HCT116 (cell line): ENCODE measurements around the gene SYTL2. TPM values are rescaled to one million over a fixed set of nuclear protein-coding genes. Genes with fewer than 3 reads are reported as not detected.
A peak's percentile ranks its signal among the peaks of the same experiment; 100 is the strongest.

Source experiments
- ATAC-seq: fragments of 200-7000 bp; cut with Tn5 transposase; 2 replicates; pipeline ENCODE4 v1.9.1; 2020; ENCODE audit warnings: mild to moderate bottlenecking, moderate library complexity
- BruUV-seq: library from RNA; stranded (reverse); fragments of 400-500 nt; replicated peaks from 2 replicates; lab custom pipeline; 2021; lab: Mats Ljungman, UMichigan
- CTCF ChIA-PET: fragments of 300-600 bp; sonication (Branson Sonifier 250); formaldehyde crosslinking; loops from one replicate; lab custom pipeline; 2021; ENCODE audit warnings: antibody characterized with exemption; lab: Charles Lee
- POLR2A ChIA-PET: fragments of 300-600, 350-600 bp; sonication (Branson Sonifier 250); formaldehyde crosslinking; loops from one replicate; lab custom pipeline; 2021; ENCODE audit warnings: antibody characterized with exemption; lab: Charles Lee
- RAD21 ChIA-PET, 2 experiments: fragments of 300-600 bp; sonication (Branson Sonifier 250); formaldehyde crosslinking; loops; one replicate each; lab custom pipeline; 2023; ENCODE audit warnings: low total read pairs in 2 of 2; ENCODE audit not compliant: uncharacterized antibody in 2 of 2, unreplicated experiment in 2 of 2, low non-redundant PET in 1 of 2; lab: Charles Lee
- DNase-seq: peaks from one replicate; pipeline ENCODE4 v3.0.0-alpha.2; 2010; ENCODE audit warnings: low read depth, low spot score
- H2AFZ ChIP-seq: fragments of 200-600 bp; shearing (Covaris generic), sonication (generic); 2 replicates; pipeline ENCODE4 v1.6.1; 2017; ENCODE audit warnings: low read depth, mixed run types, mixed read lengths, antibody characterized with exemption, low read length; ENCODE audit not compliant: poor library complexity, severe bottlenecking
- H3K27ac ChIP-seq: 2 replicates; pipeline ENCODE4 v1.5.1; 2012; ENCODE audit warnings: low read depth, low read length
- H3K27me3 ChIP-seq: fragments of 200-600 bp; sonication (generic); 2 replicates; pipeline ENCODE4 v1.6.1; 2016; ENCODE audit warnings: mixed run types, low read length, mixed read lengths; ENCODE audit not compliant: insufficient read depth
- H3K36me3 ChIP-seq, 2 experiments: fragments of 200-500 bp in 1 of 2; fragments of 200-600 bp in 1 of 2; sonication (Bioruptor generic) in 1 of 2; sonication (generic) in 1 of 2; 2 replicates each; pipeline versions ENCODE4 v1.5.1 to v1.6.1; 2014 to 2016; ENCODE audit warnings: low read length in 2 of 2, inconsistent platforms in 1 of 2, mixed read lengths in 1 of 2, mixed run types in 1 of 2; ENCODE audit not compliant: insufficient read depth in 2 of 2, control insufficient read depth in 1 of 2
- H3K4me1 ChIP-seq, 2 experiments: fragments of 200-600 bp in 1 of 2; sonication (generic) in 1 of 2; 2 replicates each; pipeline versions ENCODE4 v1.5.1 to v1.6.1; 2012 to 2017; ENCODE audit warnings: low read length in 2 of 2, inconsistent platforms in 1 of 2, mild to moderate bottlenecking in 1 of 2, mixed read lengths in 1 of 2, mixed run types in 1 of 2, moderate library complexity in 1 of 2; ENCODE audit not compliant: insufficient read depth in 2 of 2, control insufficient read depth in 1 of 2
- H3K4me2 ChIP-seq: fragments of 200-600 bp; sonication (generic); 2 replicates; pipeline ENCODE4 v1.6.1; 2017; ENCODE audit warnings: mixed run types, low read length, mixed read lengths
- H3K4me3 ChIP-seq, 2 experiments: fragments of 200-600 bp in 1 of 2; sonication (generic) in 1 of 2; replicated peaks in 1 of 2; 2 replicates each; pipeline ENCODE4 v1.5.1; 2011 to 2016; ENCODE audit warnings: low read length in 2 of 2, control low read depth in 1 of 2, low read depth in 1 of 2, mild to moderate bottlenecking in 1 of 2, mixed read lengths in 1 of 2, mixed run types in 1 of 2
- H3K79me2 ChIP-seq: fragments of 200-600 bp; sonication (generic); 2 replicates; pipeline ENCODE4 v1.6.1; 2017; ENCODE audit warnings: mild to moderate bottlenecking, mixed run types, low read length, moderate library complexity, mixed read lengths; ENCODE audit not compliant: insufficient read depth
- H3K9ac ChIP-seq: fragments of 200-600 bp; sonication (generic); 2 replicates; pipeline ENCODE4 v1.6.1; 2016; ENCODE audit warnings: low read length, mixed read lengths
- H3K9me2 ChIP-seq: fragments of 200-600 bp; sonication (generic), shearing (Covaris generic); 2 replicates; pipeline ENCODE4 v1.6.1; 2017; ENCODE audit warnings: mixed run types, mild to moderate bottlenecking, moderate library complexity; ENCODE audit not compliant: insufficient read depth
- H3K9me3 ChIP-seq, 2 experiments: fragments of 200-500 bp in 1 of 2; fragments of 200-600 bp in 1 of 2; sonication (Bioruptor generic) in 1 of 2; sonication (generic) in 1 of 2; 2 replicates each; pipeline ENCODE4 v1.6.1; 2014 to 2017; ENCODE audit warnings: low read length in 2 of 2, mixed read lengths in 2 of 2, inconsistent platforms in 1 of 2, low read depth in 1 of 2, mild to moderate bottlenecking in 1 of 2, mixed run types in 1 of 2, moderate library complexity in 1 of 2; ENCODE audit not compliant: control insufficient read depth in 1 of 2, insufficient read depth in 1 of 2
- H4K20me1 ChIP-seq: fragments of 200-600 bp; sonication (generic), shearing (Covaris generic); 2 replicates; pipeline ENCODE4 v1.6.1; 2017; ENCODE audit warnings: mixed run types, mild to moderate bottlenecking, moderate library complexity; ENCODE audit not compliant: insufficient read depth
- CBX3 ChIP-seq: IDR thresholded peaks from 2 replicates; pipeline ENCODE4 v1.6.1; 2012; ENCODE audit warnings: low read depth
- EZH2phosphoT487 ChIP-seq: fragments of 200-600 bp; IDR thresholded peaks from 2 replicates; pipeline ENCODE4 v1.6.1; 2018; ENCODE audit warnings: antibody characterized with exemption, borderline replicate concordance
- JUND ChIP-seq: IDR thresholded peaks from 2 replicates; pipeline ENCODE4 v1.6.1; 2012
- RAD21 ChIP-seq: IDR thresholded peaks from 2 replicates; pipeline ENCODE4 v1.6.1; 2012; ENCODE audit warnings: low read depth, mild to moderate bottlenecking
- SRF ChIP-seq: IDR thresholded peaks from 2 replicates; pipeline ENCODE4 v1.6.1; 2012; ENCODE audit warnings: low read depth
- TCF7L2 ChIP-seq: IDR thresholded peaks from 2 replicates; pipeline ENCODE4 v1.7.0; 2011; ENCODE audit warnings: borderline replicate concordance, inconsistent platforms; ENCODE audit not compliant: insufficient read depth, insufficient read length; ENCODE audit errors: extremely low read depth
- ZNF274 ChIP-seq: fragments of 200-500 bp; sonication (Bioruptor generic); IDR thresholded peaks from 2 replicates; pipeline ENCODE4 v1.6.1; 2014; ENCODE audit warnings: mild to moderate bottlenecking, low read depth, low read length, inconsistent platforms
- intact Hi-C: fragments of 100-400 bp; cut with micrococcal nuclease; formaldehyde crosslinking; loops from 2 replicates; pipeline ENCODE4 v1.10.0; 2022
- total RNA-seq: library from RNA; stranded (reverse); gene quantifications from one replicate; pipeline ENCODE4 v1.2.1, GENCODE V29; 2021; ENCODE audit not compliant: unreplicated experiment
- TF ChIP-seq, protein P1 (sequence below): IDR thresholded peaks from 2 replicates; pipeline ENCODE4 v1.6.1; 2012
- TF ChIP-seq, protein P2 (sequence below): IDR thresholded peaks from 2 replicates; pipeline ENCODE4 v1.6.1; 2012
- TF ChIP-seq, protein P3 (sequence below): IDR thresholded peaks from 2 replicates; pipeline ENCODE4 v1.6.1; 2012; ENCODE audit warnings: low read depth
- TF ChIP-seq, protein P4 (sequence below), 3 experiments: fragments of 200-600 bp in 1 of 3; sonication (generic) in 1 of 3; IDR thresholded peaks in 2 of 3; conservative IDR thresholded peaks in 1 of 3; 2 replicates each; pipeline ENCODE4 v1.5.1; 2012 to 2017; ENCODE audit warnings: low read depth in 2 of 3, low read length in 2 of 3, antibody characterized with exemption in 1 of 3, borderline replicate concordance in 1 of 3, control low read depth in 1 of 3, mild to moderate bottlenecking in 1 of 3, mixed read lengths in 1 of 3, mixed run types in 1 of 3, moderate library complexity in 1 of 3; ENCODE audit not compliant: insufficient read depth in 1 of 3

The SYTL2 gene
- total RNA-seq, 1 experiment from 2014 or later = 12.6 TPM

DNA sequence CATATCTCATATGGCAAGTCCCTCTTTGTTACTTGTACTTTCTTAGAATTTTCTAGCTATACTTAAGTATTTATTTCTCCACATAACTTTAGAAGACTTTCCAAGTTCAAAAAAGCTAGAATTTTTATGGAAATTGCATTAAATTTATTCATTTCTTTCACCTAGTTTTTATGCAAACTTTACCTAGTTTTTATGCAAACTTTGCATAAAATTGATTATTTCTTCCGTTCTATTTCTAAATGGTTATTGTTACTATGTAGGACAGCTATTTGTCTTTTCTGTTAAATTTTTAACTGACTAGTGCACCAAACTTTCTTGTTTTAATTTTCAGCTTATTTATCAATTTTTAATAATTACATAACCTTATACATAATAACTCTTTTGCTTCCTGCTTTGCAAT, 142.8 kb downstream of the SYTL2 start:
- CTCF ChIA-PET = no interaction called here
- RAD21 ChIA-PET = no interaction called here
- DNase-seq = no peak
- Histone ChIP-seq H3K36me3 (no peaks in the 10 kb centered on the region), H3K9me2 (no peaks in the 10 kb centered on the region), H3K4me1 (peaks cover 0 to 13% of the 10 kb centered on the region in 2 experiments; a peak in 3 of 4 replicates), H3K4me3 (no peak overlapping the region), H3K27me3 (no peaks in the 10 kb centered on the region), H3K27ac (no peak overlapping the region), H3K9ac (no peak overlapping the region), H3K4me2 (no peak overlapping the region), H2AFZ (no peak overlapping the region), H4K20me1 (peaks cover 7% of the 10 kb centered on the region; the same call in 1 of the 2 replicates), H3K9me3 (no peaks in the 10 kb centered on the region), H3K79me2 (peaks cover 18% of the 10 kb centered on the region)
- POLR2A ChIA-PET = no interaction called here
- intact Hi-C loops = no loop called here
- BruUV-seq = no TSS peak
- TF ChIP-seq ZNF274 (no peak), CBX3 (no peak)
- TF ChIP-seq, protein P1, sequence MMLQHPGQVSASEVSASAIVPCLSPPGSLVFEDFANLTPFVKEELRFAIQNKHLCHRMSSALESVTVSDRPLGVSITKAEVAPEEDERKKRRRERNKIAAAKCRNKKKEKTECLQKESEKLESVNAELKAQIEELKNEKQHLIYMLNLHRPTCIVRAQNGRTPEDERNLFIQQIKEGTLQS = no peak
- no peak for ATAC-seq

DNA sequence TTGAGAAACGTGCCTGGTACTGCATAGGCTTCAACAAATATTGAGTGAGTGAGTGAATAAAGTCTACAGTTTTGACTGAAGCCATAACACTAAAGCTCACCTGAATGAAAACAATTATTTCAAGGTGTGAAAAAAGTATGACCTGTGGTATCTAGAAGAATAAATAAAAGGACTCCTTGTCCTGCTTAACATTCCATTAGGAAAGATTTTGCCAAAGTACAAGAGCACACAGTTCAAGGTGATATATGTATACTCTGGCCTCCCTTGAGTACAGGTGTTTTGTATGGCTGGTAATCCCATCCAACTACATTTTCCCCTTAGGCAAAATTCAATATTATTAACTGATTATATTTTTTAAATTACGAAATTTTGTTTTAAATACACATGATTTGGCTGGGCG, 144.3 kb downstream of the SYTL2 start:
- Histone ChIP-seq H4K20me1 (peaks cover 18% of the 10 kb centered on the region; the same call in 1 of the 2 replicates), H3K36me3 (peaks cover 6% of the 10 kb centered on the region in 2 experiments), H3K9me2 (no peaks in the 10 kb centered on the region), H3K27ac (no peak overlapping the region), H2AFZ (peak overlapping the region; percentile 90), H3K79me2 (peaks cover 32% of the 10 kb centered on the region), H3K4me1 (peaks cover 6 to 23% of the 10 kb centered on the region in 2 experiments; a peak in 3 of 4 replicates), H3K4me2 (no peak overlapping the region), H3K27me3 (no peaks in the 10 kb centered on the region), H3K9me3 (no peaks in the 10 kb centered on the region), H3K4me3 (no peak overlapping the region), H3K9ac (no peak overlapping the region)
- CTCF ChIA-PET = no interaction called here
- TF ChIP-seq, protein P2, sequence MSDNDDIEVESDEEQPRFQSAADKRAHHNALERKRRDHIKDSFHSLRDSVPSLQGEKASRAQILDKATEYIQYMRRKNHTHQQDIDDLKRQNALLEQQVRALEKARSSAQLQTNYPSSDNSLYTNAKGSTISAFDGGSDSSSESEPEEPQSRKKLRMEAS = no peak
- TF ChIP-seq, protein P3, sequence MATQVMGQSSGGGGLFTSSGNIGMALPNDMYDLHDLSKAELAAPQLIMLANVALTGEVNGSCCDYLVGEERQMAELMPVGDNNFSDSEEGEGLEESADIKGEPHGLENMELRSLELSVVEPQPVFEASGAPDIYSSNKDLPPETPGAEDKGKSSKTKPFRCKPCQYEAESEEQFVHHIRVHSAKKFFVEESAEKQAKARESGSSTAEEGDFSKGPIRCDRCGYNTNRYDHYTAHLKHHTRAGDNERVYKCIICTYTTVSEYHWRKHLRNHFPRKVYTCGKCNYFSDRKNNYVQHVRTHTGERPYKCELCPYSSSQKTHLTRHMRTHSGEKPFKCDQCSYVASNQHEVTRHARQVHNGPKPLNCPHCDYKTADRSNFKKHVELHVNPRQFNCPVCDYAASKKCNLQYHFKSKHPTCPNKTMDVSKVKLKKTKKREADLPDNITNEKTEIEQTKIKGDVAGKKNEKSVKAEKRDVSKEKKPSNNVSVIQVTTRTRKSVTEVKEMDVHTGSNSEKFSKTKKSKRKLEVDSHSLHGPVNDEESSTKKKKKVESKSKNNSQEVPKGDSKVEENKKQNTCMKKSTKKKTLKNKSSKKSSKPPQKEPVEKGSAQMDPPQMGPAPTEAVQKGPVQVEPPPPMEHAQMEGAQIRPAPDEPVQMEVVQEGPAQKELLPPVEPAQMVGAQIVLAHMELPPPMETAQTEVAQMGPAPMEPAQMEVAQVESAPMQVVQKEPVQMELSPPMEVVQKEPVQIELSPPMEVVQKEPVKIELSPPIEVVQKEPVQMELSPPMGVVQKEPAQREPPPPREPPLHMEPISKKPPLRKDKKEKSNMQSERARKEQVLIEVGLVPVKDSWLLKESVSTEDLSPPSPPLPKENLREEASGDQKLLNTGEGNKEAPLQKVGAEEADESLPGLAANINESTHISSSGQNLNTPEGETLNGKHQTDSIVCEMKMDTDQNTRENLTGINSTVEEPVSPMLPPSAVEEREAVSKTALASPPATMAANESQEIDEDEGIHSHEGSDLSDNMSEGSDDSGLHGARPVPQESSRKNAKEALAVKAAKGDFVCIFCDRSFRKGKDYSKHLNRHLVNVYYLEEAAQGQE = no peak
- TF ChIP-seq JUND (no peak), TCF7L2 (no peak), RAD21 (no peak), SRF (no peak), EZH2phosphoT487 (no peak)
- TF ChIP-seq, protein P1 = no peak
- TF ChIP-seq, protein P4, sequence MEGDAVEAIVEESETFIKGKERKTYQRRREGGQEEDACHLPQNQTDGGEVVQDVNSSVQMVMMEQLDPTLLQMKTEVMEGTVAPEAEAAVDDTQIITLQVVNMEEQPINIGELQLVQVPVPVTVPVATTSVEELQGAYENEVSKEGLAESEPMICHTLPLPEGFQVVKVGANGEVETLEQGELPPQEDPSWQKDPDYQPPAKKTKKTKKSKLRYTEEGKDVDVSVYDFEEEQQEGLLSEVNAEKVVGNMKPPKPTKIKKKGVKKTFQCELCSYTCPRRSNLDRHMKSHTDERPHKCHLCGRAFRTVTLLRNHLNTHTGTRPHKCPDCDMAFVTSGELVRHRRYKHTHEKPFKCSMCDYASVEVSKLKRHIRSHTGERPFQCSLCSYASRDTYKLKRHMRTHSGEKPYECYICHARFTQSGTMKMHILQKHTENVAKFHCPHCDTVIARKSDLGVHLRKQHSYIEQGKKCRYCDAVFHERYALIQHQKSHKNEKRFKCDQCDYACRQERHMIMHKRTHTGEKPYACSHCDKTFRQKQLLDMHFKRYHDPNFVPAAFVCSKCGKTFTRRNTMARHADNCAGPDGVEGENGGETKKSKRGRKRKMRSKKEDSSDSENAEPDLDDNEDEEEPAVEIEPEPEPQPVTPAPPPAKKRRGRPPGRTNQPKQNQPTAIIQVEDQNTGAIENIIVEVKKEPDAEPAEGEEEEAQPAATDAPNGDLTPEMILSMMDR (IDR thresholded peaks at IDR 0.05 in 2 of 3, conservative IDR thresholded peaks at IDR 0.05 in 1 of 3; ENCODE audit: borderline replicate concordance in 1 of 3, insufficient read depth in 1 of 3, low read depth in 2 of 3, low read length in 2 of 3) = no peak
- no peak for ATAC-seq
- no peak for DNase-seq
- RAD21 ChIA-PET = no interaction called here
- no TSS peak for BruUV-seq
- intact Hi-C loops = no loop called here
- POLR2A ChIA-PET = interaction anchor here (1.2 kb wide), 1 partner anchor 18 kb away, joined by 3 read pairs; no protein-coding TSS in a partner anchor
